WTC11 (cell line): ENCODE data around the gene NPSR1. TPM values are rescaled to one million over a fixed set of nuclear protein-coding genes. Genes with fewer than 3 reads are reported as not detected.

Experiments used
- ATAC-seq: fragments of 200-7000 bp; cut with Tn5 transposase; 2 replicates; pipeline ENCODE4 v1.10.0; 2021; ENCODE audit warnings: mild to moderate bottlenecking, moderate library complexity
- CTCF ChIA-PET: fragments of 300-600 bp; sonication (Branson Sonifier 250); formaldehyde crosslinking; loops from one replicate; lab custom pipeline; 2021; ENCODE audit warnings: antibody characterized with exemption; lab: Charles Lee
- POLR2A ChIA-PET: fragments of 350-600 bp; sonication (Branson Sonifier 250); formaldehyde crosslinking; loops from one replicate; lab custom pipeline; 2021; ENCODE audit warnings: antibody characterized with exemption; lab: Charles Lee
- DNase-seq: peaks from one replicate; pipeline ENCODE4 v3.0.0; 2021; ENCODE audit warnings: low spot score
- H3K27ac Mint-ChIP-seq: 2 replicates; pipeline ENCODE4 v1.8.0; 2021; ENCODE audit warnings: mixed read lengths
- H3K27me3 Mint-ChIP-seq: 2 replicates; pipeline ENCODE4 v1.8.0; 2021; ENCODE audit warnings: low read depth, mild to moderate bottlenecking, moderate library complexity, mixed read lengths
- H3K36me3 Mint-ChIP-seq: 2 replicates; pipeline ENCODE4 v1.8.0; 2021; ENCODE audit warnings: mixed read lengths
- H3K4me1 Mint-ChIP-seq: 2 replicates; pipeline ENCODE4 v1.8.0; 2022; ENCODE audit warnings: mixed read lengths
- H3K4me3 Mint-ChIP-seq: 2 replicates; pipeline ENCODE4 v1.8.0; 2021; ENCODE audit warnings: mild to moderate bottlenecking, moderate library complexity, mixed read lengths
- H3K9me3 Mint-ChIP-seq: 2 replicates; pipeline ENCODE4 v1.8.0; 2021; ENCODE audit warnings: mixed read lengths
- CBFB ChIP-seq: sonication (generic); formaldehyde crosslinking; IDR thresholded peaks from 2 replicates; pipeline ENCODE4 v1.8.1; 2022; ENCODE audit warnings: mild to moderate bottlenecking, low read depth, missing genetic modification reagents
- E2F1 ChIP-seq: sonication (generic); formaldehyde crosslinking; IDR thresholded peaks from 2 replicates; pipeline ENCODE4 v1.8.0; 2022; ENCODE audit warnings: mild to moderate bottlenecking, missing genetic modification reagents
- E2F4 ChIP-seq: sonication (generic); formaldehyde crosslinking; IDR thresholded peaks from 2 replicates; pipeline ENCODE4 v1.8.1; 2022; ENCODE audit warnings: low read depth, mild to moderate bottlenecking, moderate library complexity, missing genetic modification reagents, borderline replicate concordance
- E2F5 ChIP-seq: sonication (generic); formaldehyde crosslinking; IDR thresholded peaks from 2 replicates; pipeline ENCODE4 v1.8.1; 2022; ENCODE audit warnings: mild to moderate bottlenecking, moderate library complexity, missing genetic modification reagents
- EMX1 ChIP-seq: fragments of 250-450 bp; sonication (Bioruptor Pico); IDR thresholded peaks from 2 replicates; pipeline ENCODE4 v1.8.0; 2021; ENCODE audit warnings: mild to moderate bottlenecking
- JUN ChIP-seq: sonication (generic); formaldehyde crosslinking; IDR thresholded peaks from 2 replicates; pipeline ENCODE4 v1.8.0; 2023; ENCODE audit warnings: mild to moderate bottlenecking, missing genetic modification reagents
- MYBL2 ChIP-seq: sonication (generic); formaldehyde crosslinking; IDR thresholded peaks from 2 replicates; pipeline ENCODE4 v1.8.1; 2023; ENCODE audit warnings: mild to moderate bottlenecking, moderate library complexity, missing genetic modification reagents
- NR2C2 ChIP-seq: sonication (generic); formaldehyde crosslinking; IDR thresholded peaks from 2 replicates; pipeline ENCODE4 v1.8.0; 2022; ENCODE audit warnings: mild to moderate bottlenecking, missing genetic modification reagents
- RORB ChIP-seq: fragments of 250-450 bp; sonication (Bioruptor Pico); IDR thresholded peaks from 2 replicates; pipeline ENCODE4 v1.9.0; 2021; ENCODE audit warnings: mild to moderate bottlenecking
- TP53 ChIP-seq: sonication (generic); formaldehyde crosslinking; IDR thresholded peaks from 2 replicates; pipeline ENCODE4 v1.8.1; 2023; ENCODE audit warnings: mild to moderate bottlenecking, missing genetic modification reagents
- USF2 ChIP-seq: sonication (generic); formaldehyde crosslinking; IDR thresholded peaks from 2 replicates; pipeline ENCODE4 v1.8.1; 2023; ENCODE audit warnings: mild to moderate bottlenecking, missing genetic modification reagents, moderate library complexity
- ZNF232 ChIP-seq: sonication (generic); formaldehyde crosslinking; IDR thresholded peaks from 2 replicates; pipeline ENCODE4 v1.8.0; 2022; ENCODE audit warnings: mild to moderate bottlenecking, missing genetic modification reagents
- ZNF281 ChIP-seq: sonication (generic); formaldehyde crosslinking; IDR thresholded peaks from 2 replicates; pipeline ENCODE4 v1.8.0; 2023; ENCODE audit warnings: mild to moderate bottlenecking, missing genetic modification reagents
- ZNF423 ChIP-seq: fragments of 250-450 bp; sonication (Bioruptor Pico); IDR thresholded peaks from 2 replicates; pipeline ENCODE4 v2.1.2; 2022; ENCODE audit warnings: mild to moderate bottlenecking, moderate library complexity
- ZNF425 ChIP-seq: fragments of 250-450 bp; sonication (Bioruptor Pico); conservative IDR thresholded peaks from 2 replicates; pipeline ENCODE4 v1.9.0; 2021; ENCODE audit warnings: mild to moderate bottlenecking
- total RNA-seq: library from RNA; stranded (reverse); gene quantifications from 3 replicates; pipeline ENCODE4 v1.2.3, GENCODE V29; 2021
- TF ChIP-seq, protein P1 (sequence below): sonication (generic); formaldehyde crosslinking; IDR thresholded peaks from 2 replicates; pipeline ENCODE4 v1.8.1; 2023; ENCODE audit warnings: mild to moderate bottlenecking, moderate library complexity, missing genetic modification reagents
- TF ChIP-seq, protein P2 (sequence below): sonication (generic); formaldehyde crosslinking; conservative IDR thresholded peaks from 2 replicates; pipeline ENCODE4 v1.8.1; 2022; ENCODE audit warnings: mild to moderate bottlenecking, missing genetic modification reagents
- TF ChIP-seq, protein P3 (sequence below): sonication (generic); formaldehyde crosslinking; IDR thresholded peaks from 2 replicates; pipeline ENCODE4 v1.8.0; 2023; ENCODE audit warnings: missing genetic modification reagents, mild to moderate bottlenecking, borderline replicate concordance

The NPSR1 gene
- total RNA-seq, 1 experiment from 2014 or later, result not detected

DNA sequence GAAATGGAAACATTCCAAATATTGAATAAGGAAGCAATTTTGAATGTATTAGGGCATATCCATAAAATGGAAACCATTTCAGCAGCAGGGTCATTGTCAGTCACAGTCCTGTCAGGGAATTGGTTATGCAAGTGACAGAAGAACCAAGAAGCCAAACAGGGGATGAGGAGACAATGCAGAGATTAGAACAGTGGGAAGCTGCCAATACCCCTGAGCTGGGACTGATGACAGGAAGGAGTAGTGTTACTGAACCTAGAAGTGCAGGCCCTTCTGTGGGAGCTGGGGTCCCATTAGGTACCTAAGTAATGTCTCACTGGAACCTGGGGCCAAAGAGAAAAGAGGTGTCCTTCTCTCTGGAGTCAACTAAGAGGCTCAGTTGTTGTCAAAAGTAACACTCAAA, 37.6 kb upstream of the NPSR1 start:
- peaks cover 3% of the 10 kb centered on the region; the same call in 1 of the 2 replicates for H3K9me3 Mint-ChIP-seq
- ATAC-seq, result no peak
- no peak for DNase-seq
- ChIA-PET CTCF (interaction anchor here (1.0 to 1.1 kb wide), 2 partner anchors 8 to 300 kb away, joined by 3 to 6 read pairs; no protein-coding TSS in a partner anchor), POLR2A (no interaction called here)
- H3K27me3 Mint-ChIP-seq, result no peaks in the 10 kb centered on the region; the same call in 1 of the 2 replicates
- no peak overlapping the region for H3K27ac Mint-ChIP-seq
- H3K4me3 Mint-ChIP-seq, result no peak overlapping the region
- H3K4me1 Mint-ChIP-seq, result no peaks in the 10 kb centered on the region
- TF ChIP-seq, protein P1, sequence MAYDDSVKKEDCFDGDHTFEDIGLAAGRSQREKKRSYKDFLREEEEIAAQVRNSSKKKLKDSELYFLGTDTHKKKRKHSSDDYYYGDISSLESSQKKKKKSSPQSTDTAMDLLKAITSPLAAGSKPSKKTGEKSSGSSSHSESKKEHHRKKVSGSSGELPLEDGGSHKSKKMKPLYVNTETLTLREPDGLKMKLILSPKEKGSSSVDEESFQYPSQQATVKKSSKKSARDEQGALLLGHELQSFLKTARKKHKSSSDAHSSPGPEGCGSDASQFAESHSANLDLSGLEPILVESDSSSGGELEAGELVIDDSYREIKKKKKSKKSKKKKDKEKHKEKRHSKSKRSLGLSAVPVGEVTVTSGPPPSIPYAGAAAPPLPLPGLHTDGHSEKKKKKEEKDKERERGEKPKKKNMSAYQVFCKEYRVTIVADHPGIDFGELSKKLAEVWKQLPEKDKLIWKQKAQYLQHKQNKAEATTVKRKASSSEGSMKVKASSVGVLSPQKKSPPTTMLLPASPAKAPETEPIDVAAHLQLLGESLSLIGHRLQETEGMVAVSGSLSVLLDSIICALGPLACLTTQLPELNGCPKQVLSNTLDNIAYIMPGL (CRISPR knock-in tag), result no peak
- TF ChIP-seq ZNF281 (CRISPR knock-in tag) (no peak), E2F5 (CRISPR knock-in tag) (no peak), E2F1 (CRISPR knock-in tag) (no peak), NR2C2 (no peak), USF2 (CRISPR knock-in tag) (no peak), ZNF423 (CRISPR knock-in tag) (no peak), EMX1 (CRISPR knock-in tag) (no peak), MYBL2 (CRISPR knock-in tag) (no peak), TP53 (CRISPR knock-in tag) (no peak), JUN (CRISPR knock-in tag) (no peak), E2F4 (CRISPR knock-in tag) (no peak), CBFB (no peak), RORB (CRISPR knock-in tag) (no peak), ZNF425 (CRISPR knock-in tag) (no peak), ZNF232 (no peak)
- TF ChIP-seq, protein P2, sequence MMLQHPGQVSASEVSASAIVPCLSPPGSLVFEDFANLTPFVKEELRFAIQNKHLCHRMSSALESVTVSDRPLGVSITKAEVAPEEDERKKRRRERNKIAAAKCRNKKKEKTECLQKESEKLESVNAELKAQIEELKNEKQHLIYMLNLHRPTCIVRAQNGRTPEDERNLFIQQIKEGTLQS (CRISPR knock-in tag), result no peak
- TF ChIP-seq, protein P3, sequence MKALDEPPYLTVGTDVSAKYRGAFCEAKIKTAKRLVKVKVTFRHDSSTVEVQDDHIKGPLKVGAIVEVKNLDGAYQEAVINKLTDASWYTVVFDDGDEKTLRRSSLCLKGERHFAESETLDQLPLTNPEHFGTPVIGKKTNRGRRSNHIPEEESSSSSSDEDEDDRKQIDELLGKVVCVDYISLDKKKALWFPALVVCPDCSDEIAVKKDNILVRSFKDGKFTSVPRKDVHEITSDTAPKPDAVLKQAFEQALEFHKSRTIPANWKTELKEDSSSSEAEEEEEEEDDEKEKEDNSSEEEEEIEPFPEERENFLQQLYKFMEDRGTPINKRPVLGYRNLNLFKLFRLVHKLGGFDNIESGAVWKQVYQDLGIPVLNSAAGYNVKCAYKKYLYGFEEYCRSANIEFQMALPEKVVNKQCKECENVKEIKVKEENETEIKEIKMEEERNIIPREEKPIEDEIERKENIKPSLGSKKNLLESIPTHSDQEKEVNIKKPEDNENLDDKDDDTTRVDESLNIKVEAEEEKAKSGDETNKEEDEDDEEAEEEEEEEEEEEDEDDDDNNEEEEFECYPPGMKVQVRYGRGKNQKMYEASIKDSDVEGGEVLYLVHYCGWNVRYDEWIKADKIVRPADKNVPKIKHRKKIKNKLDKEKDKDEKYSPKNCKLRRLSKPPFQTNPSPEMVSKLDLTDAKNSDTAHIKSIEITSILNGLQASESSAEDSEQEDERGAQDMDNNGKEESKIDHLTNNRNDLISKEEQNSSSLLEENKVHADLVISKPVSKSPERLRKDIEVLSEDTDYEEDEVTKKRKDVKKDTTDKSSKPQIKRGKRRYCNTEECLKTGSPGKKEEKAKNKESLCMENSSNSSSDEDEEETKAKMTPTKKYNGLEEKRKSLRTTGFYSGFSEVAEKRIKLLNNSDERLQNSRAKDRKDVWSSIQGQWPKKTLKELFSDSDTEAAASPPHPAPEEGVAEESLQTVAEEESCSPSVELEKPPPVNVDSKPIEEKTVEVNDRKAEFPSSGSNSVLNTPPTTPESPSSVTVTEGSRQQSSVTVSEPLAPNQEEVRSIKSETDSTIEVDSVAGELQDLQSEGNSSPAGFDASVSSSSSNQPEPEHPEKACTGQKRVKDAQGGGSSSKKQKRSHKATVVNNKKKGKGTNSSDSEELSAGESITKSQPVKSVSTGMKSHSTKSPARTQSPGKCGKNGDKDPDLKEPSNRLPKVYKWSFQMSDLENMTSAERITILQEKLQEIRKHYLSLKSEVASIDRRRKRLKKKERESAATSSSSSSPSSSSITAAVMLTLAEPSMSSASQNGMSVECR (CRISPR knock-in tag), result no peak
- H3K36me3 Mint-ChIP-seq, result no peaks in the 10 kb centered on the region
